HG03045 (cell line): ENCODE data around the gene GPC1.

Source experiments
- ATAC-seq: cut with Tn5 transposase; IDR thresholded peaks from one replicate; pipeline ENCODE4 v1.9.1; 2021; ENCODE audit warnings: mild to moderate bottlenecking, moderate library complexity; ENCODE audit not compliant: unreplicated experiment

Gene GPC1

DNA sequence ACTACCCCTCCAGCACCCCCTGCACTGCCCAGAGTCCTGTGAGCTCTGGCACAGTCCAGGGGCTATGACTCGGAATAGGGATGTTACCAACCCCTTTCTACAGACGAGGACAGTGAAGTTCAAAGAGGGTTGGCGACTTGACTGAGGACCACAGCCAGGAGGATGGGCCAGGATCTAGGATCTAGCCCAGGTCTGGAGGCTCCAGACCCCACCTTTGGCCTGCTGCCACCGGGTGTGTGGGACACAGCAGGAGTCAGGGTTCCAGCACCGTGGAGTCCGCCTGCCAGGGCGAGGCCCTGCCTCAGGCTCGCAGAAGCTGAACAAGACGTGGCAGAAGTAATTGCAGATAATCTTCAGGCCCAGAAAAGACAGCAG is 37.9 kb upstream of the GPC1 start:
- ATAC-seq: no peak

DNA sequence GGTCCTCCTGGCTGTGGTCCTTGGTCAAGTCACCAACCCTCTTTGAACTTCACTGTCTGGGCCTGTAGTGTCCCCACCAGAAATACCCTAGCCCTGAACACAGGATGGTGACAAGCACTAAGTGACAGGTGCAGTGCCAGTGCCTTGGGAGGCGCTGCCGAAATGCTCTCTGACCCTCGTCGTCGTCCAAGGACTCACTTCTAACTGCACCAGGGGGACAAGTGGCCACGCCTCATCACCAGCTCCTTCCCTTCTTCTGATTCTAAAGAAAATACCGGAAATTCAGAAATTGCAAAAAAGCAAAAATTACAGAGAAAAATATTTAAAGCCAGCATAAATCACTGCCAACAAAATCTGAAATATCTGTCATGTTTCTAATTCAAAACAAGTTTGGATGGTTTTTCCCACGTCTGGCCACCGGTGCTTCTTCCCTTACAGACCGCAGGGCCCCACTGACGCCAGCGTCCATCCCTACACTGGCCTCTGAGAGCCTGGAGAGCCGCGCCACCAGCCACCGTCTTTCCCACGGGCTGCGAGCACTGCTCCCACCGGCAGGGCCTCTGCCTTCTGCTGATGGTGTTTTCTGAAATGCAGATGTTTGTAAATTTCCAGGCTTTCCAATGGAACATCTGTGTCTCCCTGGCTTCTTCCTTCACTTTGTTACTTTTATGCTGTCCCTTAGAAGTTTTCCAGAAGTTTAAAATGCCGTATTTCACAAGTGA is 37.4 kb upstream of the GPC1 start:
- ATAC-seq: no peak

DNA sequence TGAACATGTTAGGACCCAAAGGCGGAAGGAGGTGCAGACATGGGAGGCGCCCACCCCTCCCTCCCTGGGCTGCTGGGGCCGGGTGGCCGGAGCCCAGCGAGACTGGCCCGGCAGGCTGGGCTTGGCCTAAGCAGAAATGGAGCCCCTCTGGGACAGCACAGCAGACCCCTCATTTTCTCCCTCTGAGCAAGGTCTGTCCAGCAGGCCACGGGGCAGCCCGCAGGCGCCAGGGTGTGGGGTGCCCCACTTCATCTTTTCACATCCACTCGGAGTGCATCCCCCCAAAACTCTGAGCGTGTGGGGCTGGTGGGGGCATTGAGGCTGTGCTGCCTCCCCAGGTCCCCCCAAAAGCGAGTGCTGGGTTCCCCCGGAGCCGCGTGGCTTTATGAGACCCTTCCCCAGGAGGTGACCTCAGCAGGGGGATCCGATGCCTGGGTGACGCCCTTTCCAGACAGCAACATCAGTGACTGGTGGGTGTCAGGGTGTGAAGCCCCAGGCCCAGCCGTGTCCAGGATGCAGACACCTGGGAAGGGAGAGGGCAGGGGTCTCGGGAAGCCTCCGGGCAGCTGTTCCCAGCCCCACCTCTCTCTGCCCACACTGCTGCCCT is 36.7 kb upstream of the GPC1 start:
- ATAC-seq: no peak

DNA sequence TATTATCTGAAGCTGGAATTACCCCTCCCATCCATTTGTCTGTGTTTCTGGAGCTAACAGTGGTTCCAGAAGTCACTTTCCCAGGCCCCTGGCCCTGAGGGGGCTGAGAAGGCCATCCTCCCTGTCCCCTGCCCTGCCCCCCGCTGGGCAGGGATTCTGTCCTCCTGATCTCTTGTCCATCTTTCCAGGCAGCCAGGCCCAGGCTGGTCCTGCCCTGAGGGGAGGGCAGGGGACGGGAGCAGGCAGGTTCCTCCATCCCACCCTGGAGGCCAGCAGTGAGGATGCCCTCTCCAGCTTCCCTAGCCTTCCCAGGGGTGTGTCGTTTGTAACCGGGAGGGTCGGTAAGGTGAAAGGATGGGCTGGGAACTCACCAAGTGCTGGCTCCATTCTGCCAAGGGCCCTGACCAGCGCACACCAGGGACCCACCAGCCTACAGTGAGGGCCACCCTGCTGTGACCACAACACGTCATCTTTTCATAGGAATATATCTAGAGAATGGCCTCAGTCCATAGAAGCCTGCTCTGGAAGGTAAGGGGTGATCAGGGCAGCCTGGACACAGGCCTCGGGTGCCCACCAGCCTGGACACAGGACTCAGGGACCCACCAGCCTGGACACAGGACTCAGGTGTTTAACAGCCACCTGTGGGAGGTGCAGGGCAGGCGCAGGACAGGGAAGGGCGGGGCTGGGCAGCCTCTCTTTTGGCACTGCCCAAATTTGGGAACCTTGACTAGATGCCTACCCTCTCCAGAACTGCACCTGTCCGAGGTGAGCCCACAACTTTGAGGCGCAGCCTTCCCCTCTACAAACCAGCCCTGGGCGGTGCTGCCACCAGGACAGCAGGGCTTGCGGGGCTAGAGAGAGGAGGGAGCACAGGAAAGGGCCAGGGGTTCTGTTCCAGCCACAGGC is 35.8 kb upstream of the GPC1 start:
- no peak for ATAC-seq

DNA sequence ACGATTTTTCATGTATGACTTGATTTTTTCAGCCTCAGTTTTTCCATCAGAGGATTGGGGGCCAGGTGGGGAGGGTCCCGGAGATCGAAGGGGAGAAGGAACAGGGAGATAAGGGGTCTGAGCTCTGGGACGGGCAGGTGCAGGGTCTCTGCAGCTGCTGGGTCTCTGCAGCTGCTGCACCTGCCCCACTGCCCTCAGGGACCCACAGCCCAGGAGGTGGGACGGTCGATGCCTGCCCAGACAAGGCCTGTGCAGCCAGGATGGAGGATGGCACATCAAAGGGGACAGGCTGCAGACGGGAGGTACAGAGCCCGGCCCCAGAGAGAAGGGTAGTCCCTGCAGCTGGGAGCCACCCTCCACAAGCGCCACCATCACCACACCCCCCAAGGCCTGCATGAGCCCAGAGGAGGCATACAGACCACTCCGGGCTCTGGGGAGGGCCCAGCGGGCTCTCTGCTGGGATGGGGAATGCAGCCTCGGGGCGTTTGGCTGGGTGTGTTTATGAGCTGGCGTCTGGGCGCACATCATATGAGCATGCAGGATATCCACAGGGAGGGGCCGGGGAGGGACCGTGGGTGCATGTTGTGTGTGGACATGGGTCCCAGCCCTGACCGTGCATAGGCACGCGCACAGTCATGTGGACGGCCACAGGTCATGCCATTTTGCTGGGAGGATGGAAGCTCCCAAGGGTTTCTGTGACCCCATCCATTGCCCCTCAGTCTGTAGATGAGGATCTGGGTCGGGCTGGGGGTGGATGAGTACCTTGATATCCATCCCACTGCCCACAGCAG is 34.9 kb upstream of the GPC1 start:
- no peak for ATAC-seq

DNA sequence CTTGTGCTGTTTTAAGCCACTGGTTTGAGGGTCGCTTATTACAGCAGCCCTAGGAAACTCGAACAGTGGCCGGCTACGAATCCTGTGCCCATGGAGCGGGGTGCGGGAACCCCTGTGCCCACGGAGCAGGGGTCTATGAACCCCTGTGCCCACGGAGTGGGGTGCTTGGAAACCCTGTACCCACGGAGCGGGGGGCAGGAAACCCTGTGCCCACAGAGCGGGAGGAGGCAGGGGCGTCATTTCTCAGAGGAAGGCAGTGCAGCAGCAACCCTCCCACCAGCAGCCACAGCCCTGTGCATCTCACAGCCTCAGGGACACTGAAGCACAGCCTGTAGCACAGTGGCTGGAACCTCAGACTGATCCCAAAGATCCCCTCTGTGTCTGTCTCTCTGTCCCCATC is 34.2 kb upstream of the GPC1 start:
- no peak for ATAC-seq

DNA sequence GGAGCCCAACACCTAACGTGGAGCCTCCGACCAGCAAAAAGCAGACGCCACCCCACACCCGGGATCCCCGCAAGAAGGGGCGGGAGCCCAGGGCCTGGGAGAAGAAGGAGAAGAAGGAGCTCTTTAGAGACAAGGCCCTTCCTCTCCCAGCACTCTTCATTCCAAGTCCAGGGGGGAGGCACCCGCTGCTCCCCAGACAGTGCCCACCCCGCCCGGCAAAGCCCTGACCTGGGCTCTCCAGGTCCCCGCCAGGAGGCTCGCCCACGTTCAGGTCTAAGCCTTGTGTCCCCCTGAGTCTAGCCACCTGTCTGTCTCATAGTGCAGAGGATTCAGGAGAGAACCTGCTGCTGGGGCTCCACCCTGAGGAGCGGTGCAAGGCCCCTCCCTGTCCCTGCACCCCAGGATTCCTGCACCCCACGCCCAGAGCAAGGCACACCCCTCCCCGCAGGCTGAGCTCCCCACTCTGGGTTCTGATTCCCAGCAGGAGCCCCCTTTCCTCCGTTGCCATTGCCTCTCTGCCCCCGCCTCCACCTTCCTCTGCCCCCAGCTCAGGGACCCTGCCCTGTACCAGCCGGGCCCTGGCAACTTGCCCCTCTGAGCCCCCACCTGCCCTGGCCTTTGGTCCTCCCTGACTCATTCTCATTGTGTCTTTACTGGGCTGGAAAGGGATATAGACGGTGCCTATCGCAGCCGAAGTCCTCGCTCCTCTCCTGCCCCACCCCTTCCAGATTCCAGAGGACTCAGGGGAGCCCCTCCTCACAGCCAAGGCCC is 33.5 kb upstream of the GPC1 start:
- ATAC-seq: no peak

DNA sequence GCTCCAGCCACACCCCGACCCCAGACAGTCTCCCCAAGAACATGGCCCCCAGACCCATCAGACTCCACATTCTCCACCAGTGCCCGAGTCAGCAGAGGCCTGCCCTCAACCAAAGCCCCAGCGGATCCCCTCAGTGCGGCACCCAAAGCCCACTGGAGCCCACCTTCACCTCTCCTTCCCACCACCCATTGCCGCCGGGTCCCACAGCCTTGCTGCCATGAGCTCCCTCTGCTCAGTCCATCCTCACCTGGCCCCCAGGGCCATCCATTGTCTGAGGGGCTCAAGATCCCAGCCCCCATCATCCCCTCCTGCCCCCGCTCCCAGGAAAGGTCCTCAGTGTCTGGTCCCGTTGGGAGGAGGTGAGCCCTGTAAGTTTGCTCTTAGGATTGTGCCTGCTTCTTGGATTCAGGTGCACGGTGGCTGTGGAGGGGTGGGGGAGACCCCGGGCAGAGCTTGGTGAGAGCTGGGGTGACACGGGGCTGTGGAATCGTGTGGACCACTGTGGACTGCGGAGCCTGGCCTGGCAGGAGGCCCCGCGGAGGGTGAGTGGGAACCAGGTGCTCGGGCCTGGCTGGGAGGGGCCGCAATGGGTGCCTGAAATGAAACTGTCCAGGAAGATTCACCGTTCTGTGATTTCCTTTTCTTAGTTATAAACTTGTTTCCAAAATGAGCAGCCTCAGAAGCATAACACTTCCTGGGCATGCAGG is 32.7 kb upstream of the GPC1 start:
- no peak for ATAC-seq

DNA sequence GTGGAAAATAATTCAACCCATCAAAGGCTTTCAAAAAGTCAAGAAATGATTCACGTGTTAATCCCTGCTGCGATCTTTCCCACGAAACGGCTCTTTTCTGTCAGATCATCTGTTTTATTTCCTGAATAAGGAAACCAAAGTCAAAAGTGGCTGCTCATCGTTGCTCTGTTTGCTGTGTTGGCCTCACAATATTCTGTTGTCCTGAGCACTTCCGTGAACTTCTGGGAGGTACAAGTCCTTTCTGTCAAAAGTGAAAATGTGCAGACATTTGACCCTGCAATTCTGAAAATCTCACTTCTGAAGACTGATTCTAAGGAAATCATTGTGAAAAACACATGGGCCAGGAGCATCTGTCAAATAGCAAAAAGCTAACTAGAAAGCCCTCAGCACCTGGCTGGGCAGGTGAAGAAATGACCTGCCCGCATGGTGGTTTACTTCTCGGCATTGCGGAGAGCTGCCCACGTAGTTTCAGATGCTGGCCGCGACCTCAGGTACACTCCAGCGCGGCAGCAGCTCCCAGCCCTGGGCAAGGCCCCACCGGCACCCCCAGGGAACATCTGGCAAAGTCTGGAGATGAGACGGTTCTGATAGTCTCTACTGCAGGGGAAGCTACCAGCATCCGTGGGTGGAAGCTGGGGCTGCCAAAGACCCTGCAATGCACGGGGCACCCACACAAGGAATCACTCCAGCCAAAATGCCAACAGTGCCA is 31.9 kb upstream of the GPC1 start:
- no peak for ATAC-seq

DNA sequence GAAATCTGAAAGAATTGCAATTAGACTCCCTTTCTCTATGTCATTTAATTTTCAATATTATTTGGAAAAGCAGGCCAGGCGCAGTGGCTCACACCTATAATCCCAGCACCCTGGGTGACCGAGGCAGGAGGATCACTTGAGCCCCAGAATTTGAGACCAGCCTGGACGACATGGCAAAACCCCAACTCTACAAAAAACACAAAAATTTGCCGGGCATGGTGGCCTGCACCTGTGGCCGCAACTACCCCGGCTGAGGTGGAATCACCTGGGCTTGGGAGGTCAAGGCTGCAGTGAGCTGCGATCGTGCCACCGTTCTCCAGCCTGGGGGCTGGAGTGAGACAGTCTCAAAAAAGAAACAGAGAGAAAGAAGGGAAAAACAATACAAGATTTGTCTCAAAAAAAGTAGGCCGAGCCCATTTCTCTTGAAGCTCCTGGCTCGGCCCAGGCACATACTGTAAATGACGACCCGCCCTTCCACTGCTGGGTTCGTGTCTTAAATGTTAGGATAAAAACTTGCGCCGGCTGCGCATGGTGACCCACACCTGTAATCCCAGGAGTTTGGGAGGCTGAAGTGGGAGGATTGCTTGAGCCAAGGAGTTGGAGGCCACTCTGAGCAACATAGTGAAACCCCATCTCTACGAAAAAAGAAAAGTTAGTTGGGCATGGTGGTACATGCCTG is 31.1 kb upstream of the GPC1 start:
- ATAC-seq: no peak

DNA sequence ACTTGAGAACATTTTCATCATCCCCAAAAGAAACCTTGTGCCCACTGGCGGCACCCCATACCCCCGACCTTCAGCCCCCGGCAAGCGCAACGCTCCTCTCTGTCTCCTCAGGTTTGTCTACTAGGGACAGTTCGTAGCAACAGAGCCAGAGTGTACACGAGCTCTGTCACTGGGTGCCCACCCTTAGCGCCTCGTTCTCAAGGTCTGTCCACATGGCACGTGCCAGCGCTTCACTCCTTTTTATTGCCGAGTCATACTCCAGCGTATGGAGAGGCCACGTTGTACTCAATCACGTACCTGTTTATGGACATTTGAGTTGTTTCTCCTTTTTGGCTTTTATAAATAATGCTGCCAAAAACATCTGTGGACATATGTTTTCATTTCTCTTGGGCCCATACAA is 30.3 kb upstream of the GPC1 start:
- ATAC-seq: no peak

DNA sequence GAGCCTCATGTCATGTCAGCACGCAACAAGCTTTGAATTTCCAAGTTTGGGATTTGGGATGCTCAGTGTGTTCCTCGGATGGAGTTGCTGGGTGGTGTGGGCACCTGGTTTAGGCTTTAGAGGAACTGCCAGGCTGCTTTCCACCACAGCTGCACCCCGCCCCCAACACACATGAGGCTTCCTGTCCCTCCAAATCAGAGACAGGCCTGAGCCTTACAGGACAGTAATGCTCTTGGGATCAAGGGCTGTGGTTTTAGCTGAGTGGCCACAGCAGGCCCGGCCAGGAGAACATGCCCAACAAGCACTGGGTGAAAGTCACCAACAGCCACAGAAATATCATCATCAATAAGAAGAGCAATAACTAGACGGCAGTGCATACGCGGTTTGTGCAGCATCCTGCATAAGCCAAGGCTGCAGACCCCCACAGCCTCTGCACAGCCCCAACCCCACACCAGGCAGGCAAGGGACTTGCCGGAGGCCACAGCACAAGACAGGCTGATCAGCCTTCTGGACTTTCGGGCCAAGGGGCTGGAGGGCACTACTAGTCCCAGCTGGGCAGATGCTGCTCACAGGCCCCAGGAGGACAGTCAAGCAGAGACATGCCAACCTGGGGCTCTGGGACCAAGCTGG is 29.7 kb upstream of the GPC1 start:
- ATAC-seq: no peak

DNA sequence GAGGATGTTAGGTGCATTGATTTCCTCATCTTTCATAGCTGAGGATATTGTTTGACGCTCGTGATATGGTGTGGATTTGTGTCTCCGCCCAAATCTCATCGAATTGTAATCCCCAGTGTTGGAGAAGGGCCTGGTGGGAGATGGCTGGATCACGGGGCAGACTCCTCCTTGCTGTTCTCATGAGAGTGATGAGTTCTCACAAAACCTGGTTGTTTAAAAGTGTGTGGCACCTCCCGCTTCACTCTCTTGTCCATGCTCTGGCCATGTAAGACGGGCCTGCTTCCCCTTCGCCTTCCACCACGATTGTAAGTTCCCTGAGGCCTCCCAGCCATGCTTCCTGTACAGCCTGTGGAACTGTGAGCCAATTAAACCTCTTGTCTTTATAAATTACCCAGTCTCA is 28.4 kb upstream of the GPC1 start:
- no peak for ATAC-seq

DNA sequence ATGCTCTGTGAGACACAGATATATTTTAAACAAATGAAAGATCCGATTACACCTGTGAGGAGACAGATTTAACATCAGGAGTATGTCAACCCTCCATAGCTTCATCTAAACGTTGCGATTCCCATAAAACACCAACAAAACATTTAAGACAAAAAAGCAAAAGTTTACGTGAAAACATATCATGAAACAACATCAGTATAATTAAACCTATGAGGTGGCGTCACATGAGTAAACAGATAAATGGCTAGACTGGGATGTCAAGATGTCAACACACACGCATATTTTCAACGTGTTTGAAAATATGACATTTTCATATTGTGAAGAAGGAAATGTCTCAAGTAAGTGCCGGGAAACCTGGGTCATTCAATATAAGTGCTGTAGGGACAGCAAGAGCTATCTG is 25.5 kb upstream of the GPC1 start:
- no peak for ATAC-seq

DNA sequence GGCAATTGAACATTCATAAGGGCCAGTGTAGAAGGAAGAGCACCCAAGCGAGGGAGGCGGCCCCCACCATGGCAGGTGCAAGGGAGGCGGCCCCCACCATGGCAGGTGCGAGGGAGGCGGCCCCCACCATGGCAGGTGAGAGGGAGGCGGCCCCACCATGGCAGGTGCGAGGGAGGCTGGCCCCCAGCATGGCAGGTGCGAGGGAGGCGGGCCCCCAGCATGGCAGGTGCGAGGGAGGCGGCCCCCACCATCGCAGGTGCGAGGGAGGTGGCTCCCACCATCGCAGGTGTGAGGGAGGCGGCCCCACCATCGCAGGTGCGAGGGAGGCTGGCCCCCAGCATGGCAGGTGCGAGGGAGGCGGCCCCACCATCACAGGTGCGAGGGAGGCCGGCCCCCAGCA is 24.7 kb upstream of the GPC1 start:
- no peak for ATAC-seq

DNA sequence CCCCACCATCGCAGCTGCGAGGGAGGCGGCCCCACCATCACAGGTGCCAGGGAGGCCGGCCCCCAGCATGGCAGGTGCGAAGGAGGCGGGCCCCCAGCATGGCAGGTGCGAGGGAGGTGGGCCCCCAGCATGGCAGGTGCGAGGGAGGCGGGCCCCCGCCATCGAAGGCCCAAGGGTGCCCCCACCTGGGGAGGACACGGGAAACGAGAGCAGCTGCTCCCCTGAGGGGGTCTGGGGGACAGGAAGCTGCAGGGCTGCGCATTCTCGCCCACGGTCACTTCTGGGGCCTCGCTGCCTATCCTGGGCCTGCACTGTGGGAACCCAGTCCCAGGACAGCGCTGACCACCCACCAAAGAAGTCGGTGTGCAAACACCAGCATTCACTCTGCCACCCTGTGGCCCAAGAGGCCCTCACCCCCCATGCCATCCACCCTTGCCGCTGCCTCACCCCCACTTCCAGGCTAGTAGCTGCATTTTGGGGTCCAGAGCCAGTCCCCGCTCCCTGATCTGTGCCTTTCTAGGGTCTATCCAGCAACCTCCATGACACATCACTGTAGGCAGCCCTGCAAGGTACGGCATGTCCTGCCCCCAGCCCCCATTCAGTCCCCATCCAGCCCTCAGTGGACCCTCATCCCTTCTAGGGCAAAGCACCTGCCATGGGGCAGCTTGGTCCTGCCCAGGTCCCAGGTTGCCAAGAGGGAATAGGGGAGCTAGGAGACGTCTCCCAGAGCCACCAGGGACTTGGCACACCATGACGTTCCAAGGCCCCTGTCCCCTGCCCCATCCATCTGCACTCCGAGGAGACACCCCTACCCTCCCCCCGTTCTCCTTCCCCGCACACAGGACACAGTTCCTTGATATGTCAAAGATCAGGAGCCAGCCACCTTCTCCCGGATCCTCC is 24.0 kb upstream of the GPC1 start:
- ATAC-seq: no peak

DNA sequence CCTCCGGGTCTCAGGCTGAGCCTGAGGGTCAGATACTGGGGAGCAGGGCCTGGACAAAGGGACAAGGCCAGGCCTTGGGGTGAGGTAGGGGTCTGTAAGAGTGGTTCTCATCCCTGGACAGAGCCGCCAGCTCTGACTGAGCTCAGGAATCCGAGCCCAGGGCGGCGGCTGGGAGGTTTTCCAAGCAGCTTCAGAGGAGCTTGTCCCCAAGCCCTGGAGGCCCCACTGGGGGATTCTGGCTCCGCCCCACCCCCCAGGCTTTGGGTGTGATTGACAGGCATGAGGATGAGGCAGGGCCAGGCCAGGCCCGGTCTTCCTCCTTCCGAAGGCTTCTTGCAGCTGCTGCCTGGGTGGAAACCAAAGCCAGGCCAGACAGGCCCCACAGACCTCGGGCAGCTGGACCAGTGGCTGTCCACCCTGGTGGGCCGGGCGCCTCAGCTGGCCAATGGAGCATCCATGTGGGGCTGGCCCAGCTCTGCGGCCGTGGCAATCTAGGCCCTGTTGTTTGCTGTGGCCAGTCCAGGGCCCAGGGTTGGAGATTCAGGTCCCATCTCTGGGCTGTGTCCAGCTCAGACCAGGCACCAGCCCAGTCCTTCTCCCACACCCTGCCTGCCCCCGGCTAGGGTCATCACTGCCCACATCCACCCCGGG is 23.1 kb upstream of the GPC1 start:
- no peak for ATAC-seq
